ENCODE measurements around the gene PLXNB1. TPM values are rescaled to one million over a fixed set of nuclear protein-coding genes. Genes with fewer than 3 reads are reported as not detected.

PLXNB1 gene
- total and polyA plus RNA-seq, 2 of the 13 experiments (the other 11 are each of a cell fraction or from before 2014, with no cell fraction given): 86.0 to 143 TPM

DNA sequence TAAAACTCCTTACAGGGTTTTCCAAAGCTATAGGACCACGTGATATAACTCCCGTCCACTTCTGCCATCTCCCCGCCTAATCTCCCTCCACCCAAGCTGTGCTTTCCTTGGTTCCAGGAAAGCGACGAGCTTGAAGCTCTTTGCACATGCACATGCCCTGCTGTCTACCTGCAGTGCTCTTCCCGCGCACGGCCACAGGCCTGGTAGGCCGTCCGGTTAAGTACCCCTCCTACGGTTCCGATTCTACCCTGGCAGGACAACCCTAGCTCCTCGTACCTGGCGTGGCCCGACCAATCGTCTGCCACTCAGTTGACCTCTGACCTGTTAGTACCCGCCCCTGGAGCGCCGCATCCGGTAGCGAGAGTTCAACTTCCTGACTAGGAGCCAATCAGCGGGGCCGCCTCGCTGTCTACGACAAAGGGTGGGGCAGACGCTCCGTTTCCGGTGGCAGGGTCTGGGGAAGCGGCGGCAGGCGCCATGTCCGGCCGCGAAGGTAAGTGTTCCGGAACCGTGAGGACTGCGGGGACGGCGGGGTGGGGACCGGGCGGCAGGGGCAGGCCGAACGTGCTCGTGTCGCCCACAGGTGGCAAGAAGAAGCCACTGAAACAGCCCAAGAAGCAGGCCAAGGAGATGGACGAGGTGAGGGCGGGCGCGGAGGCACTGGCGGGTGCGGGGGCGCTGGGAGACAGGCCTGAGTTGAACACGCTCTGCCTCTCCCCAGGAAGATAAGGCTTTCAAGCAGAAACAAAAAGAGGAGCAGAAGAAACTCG lies 10.1 kb upstream of the PLXNB1 start, which contains the start of the genes CCDC51 and TMA7 (continued):
- TF ChIP-seq, protein P1, sequence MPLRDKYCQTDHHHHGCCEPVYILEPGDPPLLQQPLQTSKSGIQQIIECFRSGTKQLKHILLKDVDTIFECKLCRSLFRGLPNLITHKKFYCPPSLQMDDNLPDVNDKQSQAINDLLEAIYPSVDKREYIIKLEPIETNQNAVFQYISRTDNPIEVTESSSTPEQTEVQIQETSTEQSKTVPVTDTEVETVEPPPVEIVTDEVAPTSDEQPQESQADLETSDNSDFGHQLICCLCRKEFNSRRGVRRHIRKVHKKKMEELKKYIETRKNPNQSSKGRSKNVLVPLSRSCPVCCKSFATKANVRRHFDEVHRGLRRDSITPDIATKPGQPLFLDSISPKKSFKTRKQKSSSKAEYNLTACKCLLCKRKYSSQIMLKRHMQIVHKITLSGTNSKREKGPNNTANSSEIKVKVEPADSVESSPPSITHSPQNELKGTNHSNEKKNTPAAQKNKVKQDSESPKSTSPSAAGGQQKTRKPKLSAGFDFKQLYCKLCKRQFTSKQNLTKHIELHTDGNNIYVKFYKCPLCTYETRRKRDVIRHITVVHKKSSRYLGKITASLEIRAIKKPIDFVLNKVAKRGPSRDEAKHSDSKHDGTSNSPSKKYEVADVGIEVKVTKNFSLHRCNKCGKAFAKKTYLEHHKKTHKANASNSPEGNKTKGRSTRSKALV (CRISPR knock-in tag; IDR thresholded peaks at IDR 0.05): no peak
- TF ChIP-seq, protein P2, sequence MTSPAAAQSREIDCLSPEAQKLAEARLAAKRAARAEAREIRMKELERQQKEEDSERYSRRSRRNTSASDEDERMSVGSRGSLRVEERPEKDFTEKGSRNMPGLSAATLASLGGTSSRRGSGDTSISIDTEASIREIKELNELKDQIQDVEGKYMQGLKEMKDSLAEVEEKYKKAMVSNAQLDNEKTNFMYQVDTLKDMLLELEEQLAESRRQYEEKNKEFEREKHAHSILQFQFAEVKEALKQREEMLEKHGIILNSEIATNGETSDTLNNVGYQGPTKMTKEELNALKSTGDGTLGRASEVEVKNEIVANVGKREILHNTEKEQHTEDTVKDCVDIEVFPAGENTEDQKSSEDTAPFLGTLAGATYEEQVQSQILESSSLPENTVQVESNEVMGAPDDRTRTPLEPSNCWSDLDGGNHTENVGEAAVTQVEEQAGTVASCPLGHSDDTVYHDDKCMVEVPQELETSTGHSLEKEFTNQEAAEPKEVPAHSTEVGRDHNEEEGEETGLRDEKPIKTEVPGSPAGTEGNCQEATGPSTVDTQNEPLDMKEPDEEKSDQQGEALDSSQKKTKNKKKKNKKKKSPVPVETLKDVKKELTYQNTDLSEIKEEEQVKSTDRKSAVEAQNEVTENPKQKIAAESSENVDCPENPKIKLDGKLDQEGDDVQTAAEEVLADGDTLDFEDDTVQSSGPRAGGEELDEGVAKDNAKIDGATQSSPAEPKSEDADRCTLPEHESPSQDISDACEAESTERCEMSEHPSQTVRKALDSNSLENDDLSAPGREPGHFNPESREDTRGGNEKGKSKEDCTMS (CRISPR knock-in tag; conservative IDR thresholded peaks at IDR 0.05): no peak
- TF ChIP-seq, protein P3, sequence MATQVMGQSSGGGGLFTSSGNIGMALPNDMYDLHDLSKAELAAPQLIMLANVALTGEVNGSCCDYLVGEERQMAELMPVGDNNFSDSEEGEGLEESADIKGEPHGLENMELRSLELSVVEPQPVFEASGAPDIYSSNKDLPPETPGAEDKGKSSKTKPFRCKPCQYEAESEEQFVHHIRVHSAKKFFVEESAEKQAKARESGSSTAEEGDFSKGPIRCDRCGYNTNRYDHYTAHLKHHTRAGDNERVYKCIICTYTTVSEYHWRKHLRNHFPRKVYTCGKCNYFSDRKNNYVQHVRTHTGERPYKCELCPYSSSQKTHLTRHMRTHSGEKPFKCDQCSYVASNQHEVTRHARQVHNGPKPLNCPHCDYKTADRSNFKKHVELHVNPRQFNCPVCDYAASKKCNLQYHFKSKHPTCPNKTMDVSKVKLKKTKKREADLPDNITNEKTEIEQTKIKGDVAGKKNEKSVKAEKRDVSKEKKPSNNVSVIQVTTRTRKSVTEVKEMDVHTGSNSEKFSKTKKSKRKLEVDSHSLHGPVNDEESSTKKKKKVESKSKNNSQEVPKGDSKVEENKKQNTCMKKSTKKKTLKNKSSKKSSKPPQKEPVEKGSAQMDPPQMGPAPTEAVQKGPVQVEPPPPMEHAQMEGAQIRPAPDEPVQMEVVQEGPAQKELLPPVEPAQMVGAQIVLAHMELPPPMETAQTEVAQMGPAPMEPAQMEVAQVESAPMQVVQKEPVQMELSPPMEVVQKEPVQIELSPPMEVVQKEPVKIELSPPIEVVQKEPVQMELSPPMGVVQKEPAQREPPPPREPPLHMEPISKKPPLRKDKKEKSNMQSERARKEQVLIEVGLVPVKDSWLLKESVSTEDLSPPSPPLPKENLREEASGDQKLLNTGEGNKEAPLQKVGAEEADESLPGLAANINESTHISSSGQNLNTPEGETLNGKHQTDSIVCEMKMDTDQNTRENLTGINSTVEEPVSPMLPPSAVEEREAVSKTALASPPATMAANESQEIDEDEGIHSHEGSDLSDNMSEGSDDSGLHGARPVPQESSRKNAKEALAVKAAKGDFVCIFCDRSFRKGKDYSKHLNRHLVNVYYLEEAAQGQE (IDR thresholded peaks at IDR 0.05; ENCODE audit: borderline replicate concordance in 1 of 2, low read depth in 1 of 2, low read length in 2 of 2): no peak
- peak; percentile 73; the same call in 1 of the 2 replicates for TF ChIP-seq HNRNPL (IDR thresholded peaks at IDR 0.05; ENCODE audit: low read depth, low read length)
- no peak for TF ChIP-seq ZNF382 (CRISPR knock-in tag; IDR thresholded peaks at IDR 0.05; ENCODE audit: borderline replicate concordance)
- no peak for TF ChIP-seq ZNF17 (CRISPR knock-in tag; IDR thresholded peaks at IDR 0.05)
- TF ChIP-seq, protein P4, sequence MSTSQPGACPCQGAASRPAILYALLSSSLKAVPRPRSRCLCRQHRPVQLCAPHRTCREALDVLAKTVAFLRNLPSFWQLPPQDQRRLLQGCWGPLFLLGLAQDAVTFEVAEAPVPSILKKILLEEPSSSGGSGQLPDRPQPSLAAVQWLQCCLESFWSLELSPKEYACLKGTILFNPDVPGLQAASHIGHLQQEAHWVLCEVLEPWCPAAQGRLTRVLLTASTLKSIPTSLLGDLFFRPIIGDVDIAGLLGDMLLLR (CRISPR knock-in tag; IDR thresholded peaks at IDR 0.05): peak; percentile 90
- peak; percentile 36; the same call in 1 of the 2 replicates for TF ChIP-seq THYN1 (CRISPR knock-in tag; IDR thresholded peaks at IDR 0.05; ENCODE audit: borderline replicate concordance, low read depth)
- TF ChIP-seq NCOA5 (CRISPR knock-in tag; IDR thresholded peaks at IDR 0.05): no peak
- peak in 1 of 2 experiments; percentile 62; a peak in 2 of 4 replicates for TF ChIP-seq NR2F1 (CRISPR knock-in tag; IDR thresholded peaks at IDR 0.05)
- TF ChIP-seq RBM39 (IDR thresholded peaks at IDR 0.05; ENCODE audit: low read depth, low read length, poor library complexity, severe bottlenecking): peak; percentile 65
- TF ChIP-seq, protein P5, sequence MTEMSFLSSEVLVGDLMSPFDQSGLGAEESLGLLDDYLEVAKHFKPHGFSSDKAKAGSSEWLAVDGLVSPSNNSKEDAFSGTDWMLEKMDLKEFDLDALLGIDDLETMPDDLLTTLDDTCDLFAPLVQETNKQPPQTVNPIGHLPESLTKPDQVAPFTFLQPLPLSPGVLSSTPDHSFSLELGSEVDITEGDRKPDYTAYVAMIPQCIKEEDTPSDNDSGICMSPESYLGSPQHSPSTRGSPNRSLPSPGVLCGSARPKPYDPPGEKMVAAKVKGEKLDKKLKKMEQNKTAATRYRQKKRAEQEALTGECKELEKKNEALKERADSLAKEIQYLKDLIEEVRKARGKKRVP (CRISPR knock-in tag; IDR thresholded peaks at IDR 0.05): no peak
- TF ChIP-seq, protein P6, sequence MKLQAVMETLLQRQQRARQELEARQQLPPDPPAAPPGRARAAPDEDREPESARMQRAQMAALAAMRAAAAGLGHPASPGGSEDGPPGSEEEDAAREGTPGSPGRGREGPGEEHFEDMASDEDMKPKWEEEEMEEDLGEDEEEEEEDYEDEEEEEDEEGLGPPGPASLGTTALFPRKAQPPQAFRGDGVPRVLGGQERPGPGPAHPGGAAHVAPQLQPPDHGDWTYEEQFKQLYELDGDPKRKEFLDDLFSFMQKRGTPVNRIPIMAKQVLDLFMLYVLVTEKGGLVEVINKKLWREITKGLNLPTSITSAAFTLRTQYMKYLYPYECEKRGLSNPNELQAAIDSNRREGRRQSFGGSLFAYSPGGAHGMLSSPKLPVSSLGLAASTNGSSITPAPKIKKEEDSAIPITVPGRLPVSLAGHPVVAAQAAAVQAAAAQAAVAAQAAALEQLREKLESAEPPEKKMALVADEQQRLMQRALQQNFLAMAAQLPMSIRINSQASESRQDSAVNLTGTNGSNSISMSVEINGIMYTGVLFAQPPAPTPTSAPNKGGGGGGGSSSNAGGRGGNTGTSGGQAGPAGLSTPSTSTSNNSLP (IDR thresholded peaks at IDR 0.05; ENCODE audit: low read depth, low read length): no peak
- peak; percentile 94 for TF ChIP-seq THAP11 (CRISPR knock-in tag; IDR thresholded peaks at IDR 0.05)
- no peak for TF ChIP-seq PRPF4 (IDR thresholded peaks at IDR 0.05; ENCODE audit: low read depth, low read length, poor library complexity, severe bottlenecking)

All from HepG2 (cell line).